IPS DF 4.7 (cell line): ENCODE results near the gene CD200R1L.
"Not testable (repeated sequence)": the region's sequence is repeated elsewhere in the genome, so short reads cannot be mapped to it uniquely, and the experiment has no call there.

ENCODE experiments used
- DNase-seq: peaks from one replicate; pipeline ENCODE4 v3.0.0-alpha.2; 2013; ENCODE audit warnings: low spot score; ENCODE audit errors: extremely low read depth

The CD200R1L gene

DNA sequence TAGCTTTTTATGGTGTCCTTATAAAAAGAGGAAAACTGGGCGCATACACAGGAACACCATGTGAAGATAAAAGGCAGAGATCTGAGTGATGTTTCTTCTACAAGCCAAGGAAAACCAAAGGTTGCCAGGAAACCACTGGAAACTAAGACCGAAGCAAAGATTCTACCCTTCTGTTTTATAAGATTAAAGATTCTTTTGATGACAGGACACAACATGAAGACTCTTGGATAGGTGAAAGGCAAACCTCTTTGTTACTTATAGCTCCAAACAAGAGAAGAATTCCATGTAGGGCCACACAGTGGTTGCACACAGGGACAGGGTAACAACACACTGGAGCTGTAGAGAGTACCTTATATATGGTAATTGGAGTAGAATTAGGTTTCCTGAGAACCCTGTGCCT lies at the start of gene CD200R1L:
Gene CD200R1L (minus strand): TSS at position 101 of the 400 bp plus-strand sequence. CDS start 17,497 bp downstream, outside the sequence.
- no peak for DNase-seq

- peak; percentile 49 for DNase-seq
Measured at GRCh38 chr3:112894258-112894657, 47.6 kb upstream of the CD200R1L start.

- no peak for DNase-seq
Measured at GRCh38 chr3:112889357-112889756, 42.7 kb upstream of the CD200R1L start.

DNA sequence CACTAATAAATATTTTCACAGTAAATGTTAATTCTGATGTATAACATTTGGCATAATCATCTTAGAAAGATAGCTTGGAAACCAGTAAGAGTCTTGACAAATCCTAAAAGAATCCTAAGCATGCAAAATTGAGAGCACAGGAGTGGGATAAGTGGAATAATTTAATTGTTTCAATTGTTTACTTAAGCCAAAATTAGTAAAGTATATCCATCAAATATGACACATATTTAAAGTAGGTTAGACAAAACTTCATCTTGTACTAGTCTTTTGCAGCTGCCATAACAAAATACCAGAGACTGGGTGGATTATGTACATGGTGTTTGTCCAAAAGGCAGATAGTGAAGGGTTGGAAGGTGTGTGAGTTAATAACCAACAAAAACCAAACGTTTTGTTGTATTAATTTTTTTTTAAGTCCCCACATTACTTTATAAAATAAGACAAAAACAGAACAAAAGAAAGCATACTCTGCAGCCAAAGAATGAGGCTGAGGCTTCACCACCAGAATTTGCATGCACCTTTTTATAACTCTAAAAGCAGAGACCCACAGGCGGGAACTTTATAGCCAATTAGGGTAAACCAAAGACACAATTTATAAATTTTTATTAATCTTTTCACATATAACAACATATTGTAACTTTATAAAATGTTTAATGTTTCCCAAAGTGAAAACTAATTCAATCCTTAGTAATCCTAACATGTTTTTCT lies 41.9 kb upstream of the CD200R1L start:
- no peak for DNase-seq

GRCh38 chr3:112884678-112885290 lies 38.1 kb upstream of the CD200R1L start:
- DNase-seq: no peak

GRCh38 chr3:112881891-112882290 lies 35.2 kb upstream of the CD200R1L start:
- DNase-seq: no peak

GRCh38 chr3:112875561-112875960 lies 28.9 kb upstream of the CD200R1L start:
- DNase-seq: no peak

- no peak for DNase-seq
Measured at GRCh38 chr3:112874725-112875124, 28.1 kb upstream of the CD200R1L start.

GRCh38 chr3:112873632-112874031 lies 27.0 kb upstream of the CD200R1L start:
- DNase-seq: no peak

- DNase-seq: no peak
Measured at GRCh38 chr3:112871735-112872134, 25.1 kb upstream of the CD200R1L start.

GRCh38 chr3:112865757-112866156 lies 19.1 kb upstream of the CD200R1L start:
- DNase-seq: no peak

GRCh38 chr3:112860898-112861297 lies 14.2 kb upstream of the CD200R1L start:
- no peak for DNase-seq

GRCh38 chr3:112858410-112859069 lies 11.9 kb upstream of the CD200R1L start:
- no peak for DNase-seq

GRCh38 chr3:112857526-112857925 lies 10.9 kb upstream of the CD200R1L start:
- DNase-seq: no peak

- DNase-seq: no peak
Measured at GRCh38 chr3:112856537-112856936, 9.9 kb upstream of the CD200R1L start.

- DNase-seq: no peak
Measured at GRCh38 chr3:112855883-112856282, 9.2 kb upstream of the CD200R1L start.

GRCh38 chr3:112855074-112855473 lies 8.4 kb upstream of the CD200R1L start:
- not testable (repeated sequence) for DNase-seq

DNA sequence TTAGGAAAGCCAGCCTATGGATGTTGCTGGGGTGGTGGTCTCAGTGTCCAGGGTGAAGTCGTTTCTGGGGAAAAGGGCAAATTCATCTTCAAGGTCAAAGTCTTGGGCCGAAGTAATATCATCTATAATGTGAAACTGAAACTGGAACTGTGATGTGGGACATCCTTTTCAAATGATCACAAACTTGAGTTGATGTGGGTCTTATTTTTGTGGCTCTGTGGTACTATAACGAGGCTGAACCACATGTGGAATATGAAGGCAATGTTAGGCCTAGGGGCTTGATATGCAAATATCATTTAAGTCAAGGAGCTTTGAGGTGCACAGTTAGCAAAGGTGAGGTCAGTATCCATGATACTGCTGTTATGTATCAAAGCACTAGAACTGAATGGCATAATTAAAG lies 1.5 kb upstream of the CD200R1L start:
- no peak for DNase-seq

DNA sequence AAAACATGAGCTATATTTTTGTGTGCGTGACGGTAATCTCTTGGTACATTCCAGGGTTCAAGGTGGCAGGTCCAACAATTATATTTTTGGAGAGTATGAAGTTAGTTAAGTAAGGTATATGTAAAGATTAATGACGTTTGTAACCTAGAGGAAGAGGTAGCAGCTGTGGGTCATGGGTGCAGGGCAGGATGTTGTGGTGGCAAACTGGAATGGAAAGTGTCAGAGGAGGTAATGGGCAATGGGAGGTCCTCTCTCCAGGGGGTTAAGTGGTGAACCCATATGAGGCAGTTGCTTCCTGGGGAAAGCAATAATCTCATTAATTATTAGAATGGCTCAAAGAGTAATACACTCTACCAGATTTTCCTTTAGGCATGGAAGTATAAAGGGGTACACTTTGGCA lies 1.0 kb upstream of the CD200R1L start:
- no peak for DNase-seq

- no peak for DNase-seq
Measured at GRCh38 chr3:112845772-112846171, 892 bp downstream of the CD200R1L start.

DNA sequence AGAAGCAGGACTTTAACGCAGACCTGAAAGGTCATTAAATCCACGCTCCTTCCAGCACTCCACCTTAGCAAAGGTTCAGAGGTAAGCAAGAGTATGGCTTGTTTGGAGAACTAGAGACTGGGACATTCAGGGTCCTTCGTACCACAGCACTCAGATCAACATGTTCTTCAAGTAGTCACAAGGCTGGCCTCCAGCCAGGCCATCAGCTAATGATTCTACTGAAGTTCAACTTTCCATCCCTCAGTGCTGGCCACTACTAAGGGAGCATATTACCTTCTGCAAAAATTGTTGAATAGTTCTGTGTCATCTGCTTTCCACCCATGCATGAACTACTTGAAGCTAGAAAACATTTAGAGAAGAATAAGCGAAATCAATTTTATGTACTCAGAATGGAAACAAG lies 17.6 kb downstream of the CD200R1L start:
- no peak for DNase-seq
